SJCRH30 (cell line): ENCODE data around the gene PTPN6. TPM values are rescaled to one million over a fixed set of nuclear protein-coding genes. Genes with fewer than 3 reads are reported as not detected.

Experiments used
- DNase-seq, 2 experiments: peaks; one replicate each; pipeline ENCODE4 v3.0.0-alpha.2; 2015 to 2020
- H3K27ac ChIP-seq: fragments of 250-450 bp; sonication (Bioruptor Pico); 2 replicates; pipeline ENCODE4 v1.5.1; 2020; ENCODE audit warnings: mild to moderate bottlenecking, moderate library complexity
- H3K27me3 ChIP-seq: fragments of 250-450 bp; sonication (Bioruptor Pico); 2 replicates; pipeline ENCODE4 v1.5.1; 2020; ENCODE audit warnings: mild to moderate bottlenecking, moderate library complexity
- H3K36me3 ChIP-seq: fragments of 250-450 bp; sonication (Bioruptor Pico); 2 replicates; pipeline ENCODE4 v1.5.1; 2020; ENCODE audit warnings: mild to moderate bottlenecking, moderate library complexity
- H3K4me1 ChIP-seq: fragments of 250-450 bp; sonication (Bioruptor Pico); 2 replicates; pipeline ENCODE4 v1.5.1; 2020; ENCODE audit warnings: mild to moderate bottlenecking, moderate library complexity
- H3K4me3 ChIP-seq: fragments of 250-450 bp; sonication (Bioruptor Pico); 2 replicates; pipeline ENCODE4 v1.5.1; 2020; ENCODE audit warnings: mild to moderate bottlenecking, moderate library complexity
- H3K9me3 ChIP-seq: fragments of 250-450 bp; sonication (Bioruptor Pico); replicated peaks from 2 replicates; pipeline ENCODE4 v1.5.1; 2020; ENCODE audit warnings: mild to moderate bottlenecking, moderate library complexity
- total RNA-seq: library from RNA; depleted of rRNA; stranded (reverse); fragments of >200 nt; shearing (Covaris generic); gene quantifications from 2 replicates; pipeline ENCODE4 v1.2.3, GENCODE V29; 2014

The PTPN6 gene
- total RNA-seq, 1 experiment from 2014 or later = 0.38 TPM

- Histone ChIP-seq H3K9me3 (no peaks in the 10 kb centered on the region), H3K27ac (peak within 1 kb of the TSS; percentile 98), H3K27me3 (no peaks in the 10 kb centered on the region), H3K4me1 (peaks cover 4% of the 10 kb centered on the region), H3K36me3 (peaks cover 7% of the 10 kb centered on the region), H3K4me3 (peak within 1 kb of the TSS; percentile 67)
- DNase-seq = peak; percentile 89 to 95
Observed at GRCh38 chr12:6943722-6944380, 7.3 kb upstream of the PTPN6 start, which contains the start of the genes C12orf57 and RNU7-1. Gene C12orf57, plus strand, starts transcription at chr12:6944022. Its CDS starts 100 bp downstream, at chr12:6944122. Gene RNU7-1, plus strand, starts transcription at chr12:6943816.

DNA sequence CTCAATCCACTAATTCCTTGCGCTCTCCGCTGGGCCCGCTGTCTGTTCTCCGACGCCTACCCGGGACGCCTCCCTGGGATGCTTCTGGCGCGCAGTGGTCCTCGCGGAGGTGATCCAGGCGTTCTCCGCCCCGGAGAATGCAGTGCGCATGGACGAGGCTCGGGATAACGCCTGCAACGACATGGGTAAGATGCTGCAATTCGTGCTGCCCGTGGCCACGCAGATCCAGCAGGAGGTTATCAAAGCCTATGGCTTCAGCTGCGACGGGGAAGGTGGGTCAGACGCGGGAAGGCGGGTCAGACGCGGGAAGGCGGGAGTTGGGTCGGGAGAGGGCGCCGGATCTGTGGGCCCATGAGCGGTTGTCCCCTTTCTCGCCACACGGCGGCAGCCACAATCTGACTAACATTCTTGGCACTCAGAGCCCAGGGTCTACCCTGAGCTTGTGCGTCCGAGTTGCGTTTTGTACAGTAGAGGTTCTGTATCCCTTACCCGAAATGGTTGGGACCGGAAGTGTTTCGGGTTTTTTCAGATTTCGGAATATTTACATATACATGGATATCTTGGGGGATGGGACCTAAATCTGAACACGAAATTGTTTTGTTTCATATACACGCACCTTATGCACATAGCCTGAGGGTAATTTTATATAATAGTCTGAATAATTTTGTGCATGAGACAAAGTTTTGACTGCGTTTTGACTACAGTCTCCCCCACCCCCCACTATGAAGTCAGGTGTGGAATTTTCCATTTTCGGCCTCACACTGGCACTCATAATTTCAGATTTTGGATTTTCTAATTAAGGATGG lies 6.6 kb upstream of the PTPN6 start:
- H3K27ac ChIP-seq = peak overlapping the region; percentile 98
- H3K36me3 ChIP-seq = peaks cover 3% of the 10 kb centered on the region; the same call in 1 of the 2 replicates
- no peaks in the 10 kb centered on the region for H3K9me3 ChIP-seq
- H3K27me3 ChIP-seq = no peaks in the 10 kb centered on the region
- DNase-seq = peak; percentile 92 to 96
- peaks cover 4% of the 10 kb centered on the region for H3K4me1 ChIP-seq
- peak overlapping the region; percentile 67 for H3K4me3 ChIP-seq

GRCh38 chr12:6945613-6946012 lies 5.5 kb upstream of the PTPN6 start:
- no peaks in the 10 kb centered on the region for H3K9me3 ChIP-seq

GRCh38 chr12:6946033-6946919 lies 4.9 kb upstream of the PTPN6 start:
- no peak for DNase-seq
- H3K27me3 ChIP-seq = no peaks in the 10 kb centered on the region
- no peak overlapping the region for H3K27ac ChIP-seq
- no peak overlapping the region for H3K4me3 ChIP-seq
- no peaks in the 10 kb centered on the region for H3K36me3 ChIP-seq
- no peaks in the 10 kb centered on the region for H3K9me3 ChIP-seq
- peaks cover 4% of the 10 kb centered on the region for H3K4me1 ChIP-seq

More at GRCh38 chr12:6945613-6946012, 5.5 kb upstream of the PTPN6 start:
- Histone ChIP-seq H3K27me3 (no peaks in the 10 kb centered on the region), H3K36me3 (no peaks in the 10 kb centered on the region), H3K4me1 (peaks cover 4% of the 10 kb centered on the region), H3K4me3 (no peak overlapping the region), H3K27ac (no peak overlapping the region)
- DNase-seq = no peak

GRCh38 chr12:6946920-6947374 lies 4.2 kb upstream of the PTPN6 start:
- H3K4me3 ChIP-seq = no peak overlapping the region
- no peak for DNase-seq

DNA sequence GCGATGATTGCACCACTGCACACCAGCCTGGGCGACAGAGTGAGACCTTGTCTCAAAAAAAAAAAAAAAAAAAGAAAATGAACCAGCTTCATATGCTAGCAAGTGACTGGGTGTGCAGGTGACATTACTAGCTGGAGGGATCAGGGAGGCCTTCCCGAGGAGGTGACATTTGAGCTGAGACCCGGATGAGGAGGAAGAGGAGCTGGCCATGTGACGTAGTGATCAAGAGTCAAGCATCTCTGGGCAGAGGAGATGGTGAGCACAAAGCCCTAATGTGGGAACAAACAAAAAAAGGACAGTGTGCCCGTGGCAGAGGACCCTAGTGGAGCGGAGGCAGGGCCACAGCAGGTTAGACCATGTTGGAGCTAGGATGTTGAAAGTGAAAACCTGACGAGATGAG lies 3.5 kb upstream of the PTPN6 start:
- Histone ChIP-seq H3K4me3 (no peak overlapping the region), H3K27me3 (no peaks in the 10 kb centered on the region), H3K9me3 (no peaks in the 10 kb centered on the region), H3K36me3 (no peaks in the 10 kb centered on the region), H3K27ac (no peak overlapping the region), H3K4me1 (peaks cover 4% of the 10 kb centered on the region)
- DNase-seq = no peak

More at GRCh38 chr12:6946920-6947374, 4.2 kb upstream of the PTPN6 start:
- Histone ChIP-seq H3K4me1 (peaks cover 4% of the 10 kb centered on the region), H3K27ac (no peak overlapping the region), H3K9me3 (no peaks in the 10 kb centered on the region), H3K36me3 (no peaks in the 10 kb centered on the region), H3K27me3 (no peaks in the 10 kb centered on the region)

DNA sequence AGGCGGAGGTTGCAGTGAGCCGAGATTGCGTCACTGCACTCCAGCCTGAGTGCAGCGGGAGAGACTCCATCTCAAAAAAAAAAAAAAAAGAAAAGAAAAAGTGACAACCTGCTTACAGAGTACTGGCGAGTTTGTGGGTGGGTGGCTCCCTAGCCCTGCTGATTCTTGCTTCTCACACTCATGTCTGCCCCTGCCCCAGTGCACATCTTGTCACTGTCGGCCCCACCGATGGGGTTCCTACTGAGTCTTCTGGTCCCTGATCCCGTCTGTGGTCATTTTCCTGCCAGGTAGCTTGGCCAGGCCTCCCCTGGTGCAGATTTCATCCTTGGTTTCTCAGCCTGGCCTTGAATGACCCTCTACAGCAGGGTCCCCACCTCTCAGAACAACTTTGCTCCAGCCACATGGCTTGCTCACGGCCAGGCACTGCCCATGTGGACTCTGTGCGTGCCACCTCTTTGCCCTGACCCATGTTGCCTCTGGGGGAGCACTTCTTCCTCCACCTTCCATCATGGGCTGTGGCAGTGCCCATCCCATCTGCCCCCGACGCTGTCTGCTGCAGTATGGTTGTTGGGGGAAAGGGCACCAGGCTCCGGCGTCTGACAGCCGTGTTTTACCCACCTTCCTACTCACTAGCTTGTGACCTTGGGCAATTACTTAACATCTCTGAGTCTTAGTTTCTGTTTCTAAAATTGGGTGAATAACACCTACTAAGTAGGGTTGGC lies 2.1 kb upstream of the PTPN6 start:
- Histone ChIP-seq H3K27me3 (no peaks in the 10 kb centered on the region), H3K4me3 (no peak overlapping the region), H3K4me1 (peaks cover 10% of the 10 kb centered on the region), H3K27ac (no peak overlapping the region), H3K36me3 (no peaks in the 10 kb centered on the region), H3K9me3 (no peaks in the 10 kb centered on the region)
- DNase-seq = no peak

DNA sequence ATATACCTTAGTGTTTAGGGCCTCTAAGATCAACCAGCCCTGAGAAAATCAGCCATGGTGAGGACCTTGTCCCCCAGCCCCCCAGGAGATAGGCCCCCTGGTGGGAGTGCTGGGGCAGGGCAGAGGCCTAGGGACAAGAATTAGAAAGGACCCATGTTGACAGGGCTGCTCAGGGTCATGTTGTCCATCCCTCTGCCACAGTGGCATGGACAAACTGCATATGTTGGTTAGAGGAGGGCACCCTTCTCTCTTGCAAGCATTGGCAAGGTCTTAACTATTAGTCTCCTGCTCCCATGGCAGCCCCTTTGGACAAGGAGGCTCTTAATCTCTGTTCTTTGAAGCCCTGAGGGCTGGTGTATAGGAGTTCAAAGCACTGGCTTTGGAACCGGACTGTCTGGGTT lies 755 bp upstream of the PTPN6 start:
- no peak overlapping the region for H3K27ac ChIP-seq
- no peak for DNase-seq
- peaks cover 6% of the 10 kb centered on the region for H3K4me1 ChIP-seq
- H3K9me3 ChIP-seq = no peaks in the 10 kb centered on the region
- no peaks in the 10 kb centered on the region for H3K36me3 ChIP-seq
- H3K27me3 ChIP-seq = no peaks in the 10 kb centered on the region
- H3K4me3 ChIP-seq = no peak overlapping the region

- no peaks in the 10 kb centered on the region for H3K36me3 ChIP-seq
- H3K9me3 ChIP-seq = no peaks in the 10 kb centered on the region
- no peak overlapping the region for H3K4me3 ChIP-seq
- peaks cover under 1% of the 10 kb centered on the region; the same call in 1 of the 2 replicates for H3K27me3 ChIP-seq
- no peak for DNase-seq
- H3K4me1 ChIP-seq = peaks cover 6% of the 10 kb centered on the region
- no peak overlapping the region for H3K27ac ChIP-seq
Observed at GRCh38 chr12:6951551-6952120, 480 bp downstream of the PTPN6 start.

DNA sequence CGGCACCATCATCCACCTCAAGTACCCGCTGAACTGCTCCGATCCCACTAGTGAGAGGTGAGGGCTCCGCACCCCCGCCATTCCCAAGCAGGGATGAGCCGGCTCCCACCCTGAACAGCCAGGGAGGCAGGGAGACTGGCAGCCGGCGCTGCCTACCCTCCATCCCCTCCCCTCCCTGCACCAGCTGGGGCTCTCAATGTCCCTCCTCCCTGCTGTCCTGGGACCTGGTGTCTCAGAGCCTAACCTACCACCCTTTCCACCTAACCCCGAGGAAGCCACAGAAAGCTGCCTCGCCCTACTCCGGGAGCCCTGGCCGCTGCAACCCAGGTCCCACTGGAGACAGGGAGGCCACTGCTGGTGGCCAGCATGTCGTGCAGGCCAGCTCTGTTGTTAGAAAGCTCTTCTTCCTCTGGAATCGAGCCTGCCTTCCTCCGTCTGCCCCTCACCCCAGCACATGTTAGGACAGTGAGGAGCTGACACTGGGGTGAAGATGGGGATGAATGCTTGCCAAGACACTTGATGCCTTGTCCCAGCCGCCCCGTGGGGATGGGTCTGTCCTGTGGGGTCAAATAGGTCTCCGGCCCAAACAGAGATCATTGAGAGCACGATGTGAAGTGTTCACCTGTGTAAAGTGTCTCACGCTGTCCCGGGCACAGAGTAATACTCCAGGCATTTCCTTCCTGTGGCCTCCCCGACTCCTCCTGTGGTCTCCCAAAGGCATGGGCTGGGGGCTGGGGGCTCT lies 1.1 kb downstream of the PTPN6 start:
- no peaks in the 10 kb centered on the region for H3K9me3 ChIP-seq
- no peak overlapping the region for H3K27ac ChIP-seq
- DNase-seq = no peak
- no peaks in the 10 kb centered on the region for H3K36me3 ChIP-seq
- peaks cover 6% of the 10 kb centered on the region for H3K4me1 ChIP-seq
- H3K27me3 ChIP-seq = peaks cover 5% of the 10 kb centered on the region; the same call in 1 of the 2 replicates
- no peak overlapping the region for H3K4me3 ChIP-seq

DNA sequence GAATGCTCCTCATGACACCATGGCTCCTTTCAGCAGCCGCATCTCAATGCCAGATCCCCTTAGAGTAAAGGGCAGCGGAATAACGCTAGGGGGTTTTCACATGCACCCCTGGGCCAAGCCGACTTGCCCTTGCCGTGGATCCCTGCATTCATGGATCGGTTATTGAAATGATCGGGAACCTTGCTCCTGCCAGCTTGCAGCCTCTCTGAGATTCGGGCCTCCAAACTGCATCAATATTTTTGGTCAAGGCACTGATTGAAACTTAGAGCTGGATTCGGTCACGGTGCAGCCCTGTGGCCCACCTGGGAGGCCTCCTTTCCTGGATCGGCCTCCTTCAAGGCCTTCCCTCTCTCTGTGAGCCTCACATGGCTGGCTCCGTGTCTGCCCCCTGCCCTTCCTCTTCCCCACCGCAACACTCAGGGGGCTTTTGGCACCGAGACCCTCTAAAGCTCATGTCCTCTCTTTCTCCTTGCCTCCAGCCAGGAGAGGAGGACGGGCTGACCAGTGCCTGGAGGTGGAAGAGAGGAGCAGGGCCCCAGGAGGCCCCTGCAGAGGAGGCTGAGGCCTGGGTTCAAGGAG lies 1.8 kb downstream of the PTPN6 start:
- H3K27ac ChIP-seq = peak overlapping the region; percentile 28; the same call in 1 of the 2 replicates
- H3K36me3 ChIP-seq = no peaks in the 10 kb centered on the region
- H3K27me3 ChIP-seq = peaks cover 5% of the 10 kb centered on the region; the same call in 1 of the 2 replicates
- DNase-seq = no peak
- H3K4me1 ChIP-seq = peaks cover 6% of the 10 kb centered on the region
- H3K4me3 ChIP-seq = peak overlapping the region; percentile 38; the same call in 1 of the 2 replicates
- no peaks in the 10 kb centered on the region for H3K9me3 ChIP-seq

DNA sequence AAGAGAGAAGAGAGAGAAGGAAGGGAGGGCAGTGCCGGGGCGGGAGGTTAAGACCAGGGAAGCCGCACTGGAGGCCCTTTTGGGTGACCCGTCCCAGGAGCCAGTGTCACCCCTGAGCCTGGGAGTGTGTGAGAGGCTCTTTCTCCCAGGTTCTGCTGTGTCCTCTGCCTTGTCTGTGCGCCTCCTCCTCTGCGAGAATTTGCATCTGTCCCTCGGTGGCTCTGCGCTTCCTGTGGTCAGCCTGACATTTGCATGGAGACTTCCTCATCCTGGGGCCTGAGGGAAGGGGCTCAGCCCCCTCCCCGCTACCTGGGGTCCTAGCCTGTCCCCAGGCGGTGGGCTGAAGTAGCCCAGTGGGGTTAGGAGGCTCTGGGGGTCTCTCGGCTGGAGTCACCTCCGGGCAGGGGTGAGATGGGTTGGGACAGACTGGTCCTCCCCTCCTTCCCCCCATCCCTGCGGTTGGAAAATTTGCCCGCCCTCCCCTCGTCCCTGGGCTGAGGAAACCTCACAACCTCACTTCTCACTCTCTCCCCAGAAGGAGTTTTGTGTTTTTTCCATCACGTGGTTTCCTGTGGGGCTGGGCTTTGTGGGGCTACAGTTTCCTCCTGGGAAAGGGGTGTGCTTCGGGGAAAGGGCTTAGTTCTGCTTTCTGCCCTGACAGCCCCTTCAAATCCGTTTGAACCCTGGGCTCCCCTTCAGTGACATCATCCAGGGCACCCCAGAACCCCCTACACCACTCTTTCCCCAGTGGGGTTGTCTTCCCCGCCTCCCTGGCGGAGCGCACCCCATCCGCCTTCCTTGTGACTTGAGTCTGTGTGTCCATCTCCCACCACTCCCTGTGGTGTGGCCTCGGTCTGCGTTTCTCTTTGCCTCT lies 2.5 kb downstream of the PTPN6 start:
- peak overlapping the region; percentile 38 for H3K4me3 ChIP-seq
- H3K9me3 ChIP-seq = no peaks in the 10 kb centered on the region
- peaks cover 6% of the 10 kb centered on the region for H3K4me1 ChIP-seq
- DNase-seq = peak; percentile 57 to 75
- no peaks in the 10 kb centered on the region for H3K36me3 ChIP-seq
- peak overlapping the region; percentile 28; the same call in 1 of the 2 replicates for H3K27ac ChIP-seq
- peaks cover 5% of the 10 kb centered on the region; the same call in 1 of the 2 replicates for H3K27me3 ChIP-seq
